K562 (cell line): Measurements from ENCODE around the gene LSR.

Source experiments
- CBX2 ChIP-seq: fragments of 200-600 bp; sonication (generic); IDR thresholded peaks from one replicate; pipeline ENCODE4 v1.6.1; 2012; ENCODE audit warnings: mild to moderate bottlenecking, low read length, inconsistent platforms; ENCODE audit not compliant: insufficient read depth, poor library complexity, severe bottlenecking
- CTBP1 ChIP-seq: fragments of 450-650 bp; IDR thresholded peaks from 2 replicates; pipeline ENCODE4 v1.6.1; 2016; ENCODE audit warnings: borderline replicate concordance
- ZNF785 ChIP-seq: fragments of 250-450 bp; sonication (Bioruptor Pico); IDR thresholded peaks from 2 replicates; pipeline ENCODE4 v1.4.0; 2020; ENCODE audit warnings: mild to moderate bottlenecking

- TF ChIP-seq CBX2 (no peak), CTBP1 (no peak), ZNF785 (CRISPR knock-in tag) (no peak)
These were observed 17.2 kb downstream of the LSR start for GRCh38 chr19:35265900-35266519.
